ENCODE data around the gene PLVAP. TPM values are rescaled to one million over a fixed set of nuclear protein-coding genes. Genes with fewer than 3 reads are reported as not detected.

The PLVAP gene
- total and polyA plus RNA-seq, 2 experiments from 2014 or later, result not detected

DNA sequence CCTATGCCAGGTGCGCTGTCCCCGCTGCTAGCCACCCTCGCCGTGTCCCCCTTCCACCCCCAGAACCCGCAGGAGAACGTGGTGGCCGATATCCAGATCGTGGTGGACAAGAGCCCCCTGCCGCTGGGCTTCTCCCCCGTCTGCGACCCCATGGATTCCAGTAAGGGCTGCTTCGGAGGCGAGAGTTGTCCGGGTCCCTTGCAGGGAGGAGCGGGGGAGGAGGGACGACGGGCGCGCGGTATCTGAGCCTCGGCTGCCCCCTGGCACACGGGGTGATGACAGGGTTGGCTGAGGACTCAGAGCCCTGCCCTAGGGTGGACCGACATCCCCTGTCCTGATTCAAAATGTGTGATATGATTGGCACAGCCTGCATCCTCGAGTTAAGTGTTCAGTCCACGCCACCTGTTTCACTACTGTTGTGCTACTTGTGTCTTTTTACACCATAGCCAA, 43.4 kb upstream of the PLVAP start:
- peak overlapping the region; percentile 88 for H3K4me2 ChIP-seq
- H3K36me3 Mint-ChIP-seq (ENCODE audit: low read depth), result no peaks in the 10 kb centered on the region; the same call in 1 of the 3 replicates
- H3K36me3 ChIP-seq (ENCODE audit: insufficient read depth), result no peaks in the 10 kb centered on the region
- peaks cover 19% of the 10 kb centered on the region for H3K4me1 ChIP-seq (ENCODE audit: insufficient read depth)
- peaks cover 18% of the 10 kb centered on the region for H3K27me3 ChIP-seq (ENCODE audit: insufficient read depth)
- DNase-seq (ENCODE audit: low spot score), result peak; percentile 68
- H3K27me3 Mint-ChIP-seq (ENCODE audit: insufficient read depth, low read depth, poor library complexity), result peaks cover 24% of the 10 kb centered on the region
- ATAC-seq, result peak; percentile 34
- TF ChIP-seq, protein P1, sequence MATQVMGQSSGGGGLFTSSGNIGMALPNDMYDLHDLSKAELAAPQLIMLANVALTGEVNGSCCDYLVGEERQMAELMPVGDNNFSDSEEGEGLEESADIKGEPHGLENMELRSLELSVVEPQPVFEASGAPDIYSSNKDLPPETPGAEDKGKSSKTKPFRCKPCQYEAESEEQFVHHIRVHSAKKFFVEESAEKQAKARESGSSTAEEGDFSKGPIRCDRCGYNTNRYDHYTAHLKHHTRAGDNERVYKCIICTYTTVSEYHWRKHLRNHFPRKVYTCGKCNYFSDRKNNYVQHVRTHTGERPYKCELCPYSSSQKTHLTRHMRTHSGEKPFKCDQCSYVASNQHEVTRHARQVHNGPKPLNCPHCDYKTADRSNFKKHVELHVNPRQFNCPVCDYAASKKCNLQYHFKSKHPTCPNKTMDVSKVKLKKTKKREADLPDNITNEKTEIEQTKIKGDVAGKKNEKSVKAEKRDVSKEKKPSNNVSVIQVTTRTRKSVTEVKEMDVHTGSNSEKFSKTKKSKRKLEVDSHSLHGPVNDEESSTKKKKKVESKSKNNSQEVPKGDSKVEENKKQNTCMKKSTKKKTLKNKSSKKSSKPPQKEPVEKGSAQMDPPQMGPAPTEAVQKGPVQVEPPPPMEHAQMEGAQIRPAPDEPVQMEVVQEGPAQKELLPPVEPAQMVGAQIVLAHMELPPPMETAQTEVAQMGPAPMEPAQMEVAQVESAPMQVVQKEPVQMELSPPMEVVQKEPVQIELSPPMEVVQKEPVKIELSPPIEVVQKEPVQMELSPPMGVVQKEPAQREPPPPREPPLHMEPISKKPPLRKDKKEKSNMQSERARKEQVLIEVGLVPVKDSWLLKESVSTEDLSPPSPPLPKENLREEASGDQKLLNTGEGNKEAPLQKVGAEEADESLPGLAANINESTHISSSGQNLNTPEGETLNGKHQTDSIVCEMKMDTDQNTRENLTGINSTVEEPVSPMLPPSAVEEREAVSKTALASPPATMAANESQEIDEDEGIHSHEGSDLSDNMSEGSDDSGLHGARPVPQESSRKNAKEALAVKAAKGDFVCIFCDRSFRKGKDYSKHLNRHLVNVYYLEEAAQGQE (IDR thresholded peaks at IDR 0.05; ENCODE audit: unreplicated experiment), result no peak
- TF ChIP-seq STAT1 (IDR thresholded peaks at IDR 0.05; ENCODE audit: unreplicated experiment) (no peak), CTCF (conservative IDR thresholded peaks at IDR 0.05; ENCODE audit: low read depth in 2 of 2) (peak in 1 of 2 experiments; percentile 61; a peak in 3 of 4 replicates)
- no peak overlapping the region; the same call in 1 of the 2 replicates for H3K27ac Mint-ChIP-seq
- peak overlapping the region; percentile 70 for H3K4me3 ChIP-seq
- H3K9me2 ChIP-seq (ENCODE audit: insufficient read depth), result no peaks in the 10 kb centered on the region
- H3K9me3 Mint-ChIP-seq, result no peaks in the 10 kb centered on the region
- H4K20me1 ChIP-seq (replicated peaks; ENCODE audit: insufficient read depth), result no peaks in the 10 kb centered on the region
- no peak overlapping the region for H3K27ac ChIP-seq (ENCODE audit: low read depth)
- H3K4me1 Mint-ChIP-seq, result peaks cover 28% of the 10 kb centered on the region
- peak overlapping the region; percentile 86 for H3K4me3 Mint-ChIP-seq
- peak overlapping the region; percentile 85 for H2AFZ ChIP-seq
- no peaks in the 10 kb centered on the region for H3K79me2 ChIP-seq (replicated peaks; ENCODE audit: insufficient read depth)
- 0 out of 2 replicates have a peak, but pooled peaks cover 4% of the 10 kb centered on the region for H3F3A ChIP-seq (replicated peaks; ENCODE audit: low read depth)

- peak; percentile 82 for ATAC-seq
- no peak for TF ChIP-seq ZNF462 (CRISPR knock-in tag; IDR thresholded peaks at IDR 0.05)
- peak; percentile 43; the same call in 1 of the 2 replicates for TF ChIP-seq POLR2AphosphoS5 (IDR thresholded peaks at IDR 0.05; ENCODE audit: low read depth)
- TF ChIP-seq, protein P2, sequence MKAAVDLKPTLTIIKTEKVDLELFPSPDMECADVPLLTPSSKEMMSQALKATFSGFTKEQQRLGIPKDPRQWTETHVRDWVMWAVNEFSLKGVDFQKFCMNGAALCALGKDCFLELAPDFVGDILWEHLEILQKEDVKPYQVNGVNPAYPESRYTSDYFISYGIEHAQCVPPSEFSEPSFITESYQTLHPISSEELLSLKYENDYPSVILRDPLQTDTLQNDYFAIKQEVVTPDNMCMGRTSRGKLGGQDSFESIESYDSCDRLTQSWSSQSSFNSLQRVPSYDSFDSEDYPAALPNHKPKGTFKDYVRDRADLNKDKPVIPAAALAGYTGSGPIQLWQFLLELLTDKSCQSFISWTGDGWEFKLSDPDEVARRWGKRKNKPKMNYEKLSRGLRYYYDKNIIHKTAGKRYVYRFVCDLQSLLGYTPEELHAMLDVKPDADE (IDR thresholded peaks at IDR 0.05), result peak; percentile 94
Observed at GRCh38 chr19:17419621-17420474, 42.7 kb upstream of the PLVAP start, which contains the start of gene MVB12A. MVB12A (plus strand) TSS chr19:17420047; CDS start chr19:17420136, 89 bp downstream.

More at GRCh38 chr19:17419621-17420474, 42.7 kb upstream of the PLVAP start, which contains the start of gene MVB12A:
- H3F3A ChIP-seq (replicated peaks; ENCODE audit: low read depth), result 0 out of 2 replicates have a peak, but pooled peaks cover 4% of the 10 kb centered on the region
- Mint-ChIP-seq H3K36me3 (ENCODE audit: low read depth) (no peaks in the 10 kb centered on the region; the same call in 1 of the 3 replicates), H3K4me1 (peaks cover 35% of the 10 kb centered on the region), H3K27ac (peak within 1 kb of the TSS; percentile 95), H3K4me3 (peak within 1 kb of the TSS; percentile 86), H3K9me3 (no peaks in the 10 kb centered on the region), H3K27me3 (ENCODE audit: insufficient read depth, low read depth, poor library complexity) (peaks cover 29% of the 10 kb centered on the region)
- peak within 1 kb of the TSS; percentile 88 for H3K4me2 ChIP-seq
- H3K27me3 ChIP-seq (ENCODE audit: insufficient read depth), result peaks cover 19% of the 10 kb centered on the region
- peak; percentile 99 for DNase-seq (ENCODE audit: low spot score)
- H3K4me3 ChIP-seq, result peak within 1 kb of the TSS; percentile 70
- no peaks in the 10 kb centered on the region for H3K79me2 ChIP-seq (replicated peaks; ENCODE audit: insufficient read depth)
- peaks cover 19% of the 10 kb centered on the region for H3K4me1 ChIP-seq (ENCODE audit: insufficient read depth)
- no peaks in the 10 kb centered on the region for H4K20me1 ChIP-seq (replicated peaks; ENCODE audit: insufficient read depth)
- H3K9me2 ChIP-seq (ENCODE audit: insufficient read depth), result no peaks in the 10 kb centered on the region
- peak within 1 kb of the TSS; percentile 22 for H3K27ac ChIP-seq (ENCODE audit: low read depth)
- H3K36me3 ChIP-seq (ENCODE audit: insufficient read depth), result no peaks in the 10 kb centered on the region
- H2AFZ ChIP-seq, result peak within 1 kb of the TSS; percentile 85
